HuH-7.5 (cell line): ENCODE results near the gene DCP2.
A peak's percentile ranks its signal among the peaks of the same experiment; 100 is the strongest.
"Not testable (repeated sequence)": the region's sequence is repeated elsewhere in the genome, so short reads cannot be mapped to it uniquely, and the experiment has no call there.

Experiments
- DNase-seq: peaks from one replicate; pipeline ENCODE4 v3.0.0; 2011; ENCODE audit warnings: low spot score

DCP2 gene

DNA sequence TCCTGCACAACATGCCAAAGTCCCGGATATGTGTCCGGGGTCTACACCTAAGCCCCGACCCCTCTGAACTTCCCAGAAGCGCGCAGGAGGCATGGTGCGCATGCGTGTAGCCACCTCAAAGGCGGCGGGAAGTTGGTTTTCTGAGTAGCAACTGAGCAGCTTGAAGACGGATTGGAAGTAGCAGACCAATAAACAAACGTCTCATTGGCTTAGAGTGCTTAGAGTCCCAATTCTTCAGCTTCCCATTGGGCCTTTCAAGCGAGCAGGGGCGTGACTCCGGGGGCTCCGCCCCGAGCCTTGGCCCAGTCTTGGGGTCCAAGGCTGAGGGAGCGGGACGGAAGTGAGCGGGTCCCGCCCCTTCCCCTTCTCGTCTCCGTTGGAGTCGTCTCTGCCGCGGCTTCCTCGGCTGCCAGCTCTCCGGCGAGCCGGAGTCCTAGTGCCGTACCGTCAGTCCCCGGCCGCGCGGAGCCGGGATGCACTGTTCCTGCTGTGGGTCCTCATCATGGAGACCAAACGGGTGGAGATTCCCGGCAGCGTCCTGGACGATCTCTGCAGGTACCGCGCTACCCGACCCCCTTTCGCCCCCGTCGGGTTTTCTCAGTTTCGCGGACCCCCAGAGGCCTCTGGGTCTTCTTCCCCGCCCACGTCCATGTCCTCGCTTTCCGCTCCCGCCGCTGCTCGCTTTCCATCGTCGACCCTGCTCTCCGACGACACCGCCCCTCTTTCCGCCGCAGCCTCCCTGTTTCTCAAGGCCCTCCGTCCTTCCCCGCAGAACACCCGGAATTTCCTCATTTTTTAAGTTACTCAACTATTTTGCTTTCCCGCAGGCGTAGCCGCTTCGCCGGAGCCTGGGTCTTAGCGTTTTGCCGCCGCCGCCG, at the start of gene DCP2:
TSS of gene DCP2 (plus strand) at position 367 of the 878 bp plus-strand sequence. CDS start at position 503, 136 bp downstream.
- peak; percentile 87 for DNase-seq

DNA sequence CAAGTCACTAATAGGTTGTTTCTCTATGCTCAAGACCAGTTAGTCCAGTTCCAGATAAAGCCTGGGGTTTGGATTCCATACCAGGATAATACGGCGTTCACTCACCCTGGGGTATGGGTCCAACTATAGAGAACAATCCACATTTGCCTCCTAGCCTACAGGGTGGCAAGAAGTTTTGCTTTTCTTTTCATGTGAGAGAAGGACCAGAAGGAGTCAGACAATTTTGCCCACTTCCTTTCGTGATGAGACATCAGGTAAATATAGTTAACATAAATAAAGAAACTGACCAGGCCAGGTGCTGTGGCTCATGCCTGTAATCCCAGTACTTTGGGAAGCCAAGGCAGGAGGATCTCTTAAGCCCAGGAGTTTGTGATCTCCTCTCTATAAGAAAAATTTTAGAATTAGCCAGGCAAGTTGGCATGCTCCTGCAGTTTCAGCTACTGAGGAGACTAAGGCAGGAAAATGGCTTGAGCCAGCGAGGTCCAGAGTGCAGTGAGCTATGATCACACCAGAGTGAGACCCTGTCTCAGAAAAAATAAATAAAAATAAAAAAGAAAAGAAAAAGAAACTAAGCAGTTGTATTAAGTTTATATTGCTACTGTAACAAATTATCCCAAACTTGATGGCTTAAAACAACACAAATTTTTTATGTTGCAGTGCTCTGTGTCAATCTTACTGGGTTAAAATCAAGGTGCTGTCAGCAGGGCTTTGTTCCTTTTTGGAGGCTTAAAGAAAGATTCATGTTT, 47.1 kb upstream of the DCP2 start:
- no peak for DNase-seq

DNA sequence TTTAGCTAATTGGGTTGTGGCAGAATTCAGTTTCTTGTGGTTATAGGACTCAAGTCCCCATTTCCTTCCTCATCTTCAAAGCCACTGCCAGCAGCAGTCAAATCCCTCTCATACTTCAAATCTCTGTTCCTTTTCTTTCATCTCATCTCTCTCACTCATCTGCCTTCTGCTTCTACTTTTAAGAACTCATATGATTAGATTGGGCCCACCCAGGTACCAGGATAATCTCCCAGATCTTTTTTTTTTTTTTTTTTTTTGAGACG, 46.6 kb upstream of the DCP2 start:
- DNase-seq = no peak

DNA sequence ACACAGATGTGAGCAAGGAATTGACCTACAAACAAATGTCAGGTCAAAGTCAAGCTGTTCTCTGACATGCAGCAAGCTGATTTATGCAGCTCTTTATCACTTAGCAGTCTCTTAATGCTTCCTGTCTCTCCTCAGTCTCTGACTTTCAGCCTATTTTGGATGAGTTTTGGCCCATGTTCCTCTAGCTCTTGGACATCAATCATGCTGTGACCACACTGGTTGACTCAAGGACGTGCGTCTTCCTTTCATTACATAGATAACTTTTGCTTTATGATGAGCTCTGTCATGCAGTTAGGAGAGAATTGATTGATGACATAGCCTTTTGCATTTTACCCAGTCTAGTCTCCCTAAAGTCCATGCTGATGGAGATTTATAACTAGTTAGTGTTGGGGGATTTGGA, 45.1 kb upstream of the DCP2 start:
- no peak for DNase-seq

DNA sequence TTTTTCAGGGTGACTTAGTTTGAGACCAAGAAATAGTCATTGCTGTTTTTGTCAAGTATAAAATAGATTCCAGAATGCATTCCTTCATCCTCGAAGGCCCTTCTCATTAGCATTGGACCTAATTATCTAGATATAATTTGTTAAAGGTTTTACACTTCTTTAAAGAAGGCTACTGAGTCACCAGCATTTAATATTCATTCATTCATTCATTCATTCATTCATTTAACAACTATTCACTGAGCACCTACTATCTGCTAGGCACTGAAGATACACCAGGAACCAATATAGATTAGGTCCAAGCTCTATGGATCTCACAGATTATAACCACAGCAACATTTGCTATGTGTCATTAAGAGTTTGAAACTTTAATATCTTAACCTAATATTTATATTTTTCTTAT, 43.5 kb upstream of the DCP2 start:
- no peak for DNase-seq

DNA sequence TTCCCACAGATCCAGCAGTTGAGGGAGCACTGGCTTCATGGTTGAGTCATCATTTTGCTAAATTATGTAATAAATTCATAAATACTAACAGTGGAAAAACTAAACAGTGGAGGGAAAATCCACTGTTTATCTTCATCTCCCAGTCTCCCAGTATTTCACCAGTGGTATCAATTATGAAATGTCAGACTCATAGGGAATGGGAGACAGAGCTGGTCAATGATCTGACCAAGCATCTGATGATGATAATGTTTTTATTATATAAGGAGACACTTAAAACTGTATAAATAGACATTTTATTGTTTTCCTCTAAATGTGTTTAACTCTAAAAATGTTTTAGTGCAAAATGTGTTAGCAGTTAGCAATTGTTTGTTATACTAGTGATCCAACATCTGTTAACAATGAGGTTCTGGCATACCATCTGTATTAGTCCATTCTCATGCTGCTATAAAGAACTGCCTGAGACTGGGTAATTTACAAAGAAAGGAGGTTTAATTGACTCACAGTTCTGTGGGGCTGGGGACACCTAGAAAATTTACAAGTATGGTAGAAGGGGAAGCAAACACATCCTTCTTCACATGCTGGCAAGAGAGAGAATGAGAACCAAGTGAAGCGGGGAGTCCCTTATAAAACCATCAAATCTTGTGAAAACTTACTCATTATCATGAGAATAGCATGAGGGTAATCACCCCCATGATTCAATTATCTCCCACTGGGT, 42.8 kb upstream of the DCP2 start:
- no peak for DNase-seq

DNA sequence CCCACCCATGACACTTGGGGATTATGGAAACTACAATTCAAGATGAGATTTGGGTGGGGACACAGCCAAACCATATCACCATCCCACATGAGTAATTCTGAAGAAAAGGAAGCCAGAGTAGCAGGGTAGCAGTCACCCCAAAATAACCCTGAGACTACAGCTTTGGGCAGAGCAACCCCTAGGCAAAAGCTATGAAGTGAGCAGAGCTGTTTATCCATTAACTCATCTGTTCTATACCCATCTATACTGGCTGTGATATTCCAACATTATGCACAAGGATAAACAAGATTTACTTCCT, 42.3 kb upstream of the DCP2 start:
- DNase-seq = no peak

DNA sequence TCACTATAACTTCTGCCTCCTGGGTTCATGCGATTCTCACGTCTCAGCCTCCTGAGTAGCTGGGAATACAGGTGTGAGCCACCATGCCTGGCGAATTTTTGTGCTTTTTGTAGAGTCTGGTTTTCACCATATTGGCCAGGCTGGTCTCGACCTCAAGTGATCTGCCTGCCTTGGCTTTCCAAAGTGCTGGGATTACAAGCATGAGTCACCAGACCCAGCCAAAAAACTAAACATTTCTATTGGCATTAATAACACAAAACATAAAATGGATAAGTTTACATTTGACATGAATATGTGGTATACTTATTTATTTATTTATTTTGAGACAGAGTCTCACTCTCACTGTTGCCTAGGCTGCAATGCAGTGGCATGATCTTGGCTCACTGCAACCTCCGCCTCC, 40.9 kb upstream of the DCP2 start:
- no peak for DNase-seq

DNA sequence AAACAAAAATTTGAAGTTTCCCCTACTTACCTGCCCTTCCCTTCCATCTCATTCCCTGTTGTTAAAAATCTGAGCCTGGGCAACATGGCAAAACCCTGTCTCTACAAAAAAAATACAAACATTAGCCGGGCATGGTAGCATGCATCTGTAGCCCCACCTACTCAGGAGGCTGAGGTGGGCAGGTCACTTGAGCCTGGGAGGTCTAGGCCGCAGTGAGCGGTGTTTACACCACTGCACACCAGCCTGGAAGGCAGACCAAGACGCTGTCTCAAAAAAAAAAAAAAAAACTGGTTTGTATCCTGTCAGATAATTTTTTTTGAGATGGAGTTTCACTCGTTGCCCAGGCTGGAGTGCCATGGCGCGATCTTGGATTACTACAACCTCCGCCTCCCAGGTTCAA, 38.3 kb upstream of the DCP2 start:
- no peak for DNase-seq

DNA sequence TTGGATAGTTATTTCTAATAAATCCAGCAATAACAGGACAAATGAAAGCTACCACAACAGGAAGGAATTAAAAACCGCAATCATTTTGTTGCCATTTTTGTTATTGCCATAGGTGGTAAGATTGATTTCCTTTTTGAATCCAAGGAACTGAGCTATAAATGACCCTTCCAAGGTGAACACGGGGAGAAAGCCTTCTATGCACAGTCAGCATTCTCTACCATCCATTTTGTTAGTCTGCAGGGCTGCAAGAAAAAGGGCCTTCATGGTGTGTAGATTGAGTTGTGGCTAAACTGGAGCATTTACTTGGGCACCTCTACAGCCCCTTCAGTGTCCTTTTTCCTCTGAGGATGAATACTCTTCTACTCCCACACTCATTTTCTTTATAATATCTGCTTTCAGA, 35.9 kb upstream of the DCP2 start:
- no peak for DNase-seq

DNA sequence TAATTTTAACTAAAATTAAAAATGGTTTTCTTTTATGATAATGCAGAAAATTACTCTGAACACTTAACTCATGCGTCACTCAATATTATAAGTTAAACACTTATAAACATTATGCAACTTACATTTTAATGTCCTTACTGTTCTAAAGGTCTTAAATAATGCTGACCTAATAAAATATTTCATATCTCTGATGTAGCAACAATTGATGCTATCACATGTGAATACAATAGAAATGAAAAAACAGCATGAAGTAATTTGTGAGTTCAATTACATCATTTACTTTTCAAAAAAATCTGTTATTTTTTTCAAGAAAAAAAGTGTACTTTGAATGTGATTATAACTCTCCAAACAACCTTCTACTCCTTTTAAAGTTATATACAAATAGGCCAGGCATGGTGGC, 28.1 kb upstream of the DCP2 start:
- DNase-seq = no peak

DNA sequence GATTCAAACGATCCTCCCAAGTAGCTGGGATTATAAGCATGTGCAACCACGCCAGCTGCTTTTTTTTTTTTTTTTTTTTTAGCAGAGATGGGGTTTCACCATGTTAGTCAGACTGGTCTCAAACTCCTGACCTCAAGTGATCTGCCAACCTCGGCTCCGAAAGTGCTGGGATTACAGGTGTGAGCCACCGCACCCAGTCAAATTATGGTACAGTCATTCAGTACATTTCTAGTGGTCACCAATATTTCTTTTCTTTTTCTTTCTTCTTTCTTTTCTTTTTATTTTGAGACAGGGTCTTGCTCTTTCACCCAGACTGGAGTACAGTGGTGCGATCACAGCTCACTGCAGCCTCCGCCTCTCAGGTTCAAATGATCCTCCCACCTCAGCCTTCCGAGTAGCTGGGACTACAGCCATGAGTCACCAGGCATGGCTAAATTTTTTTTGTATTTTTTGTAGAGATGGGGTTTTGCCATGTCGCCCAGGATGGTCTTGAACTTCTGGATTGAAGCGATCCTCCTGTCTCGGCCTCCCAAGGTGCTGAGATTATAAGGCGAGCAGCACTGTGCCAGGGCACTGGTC, 25.4 kb upstream of the DCP2 start:
- no peak for DNase-seq

DNA sequence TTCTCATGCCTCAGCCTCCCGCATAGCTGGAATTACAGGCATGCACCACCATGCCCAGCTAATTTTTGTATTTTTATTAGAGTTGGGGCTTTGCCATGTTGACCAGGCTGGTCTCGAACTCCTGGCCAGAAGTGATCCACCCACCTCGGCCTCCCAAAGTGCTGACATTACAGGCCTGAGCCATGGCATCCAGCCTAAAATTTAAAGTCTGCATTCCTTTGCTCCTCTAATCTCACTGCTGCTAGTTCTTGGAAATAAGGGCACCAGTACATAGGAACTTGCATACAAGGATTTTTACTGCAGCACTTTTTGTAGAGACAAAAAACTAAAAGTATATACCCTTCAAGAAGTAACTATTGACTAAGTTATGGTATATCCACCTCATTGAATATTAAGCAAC, 20.0 kb upstream of the DCP2 start:
- DNase-seq = no peak

DNA sequence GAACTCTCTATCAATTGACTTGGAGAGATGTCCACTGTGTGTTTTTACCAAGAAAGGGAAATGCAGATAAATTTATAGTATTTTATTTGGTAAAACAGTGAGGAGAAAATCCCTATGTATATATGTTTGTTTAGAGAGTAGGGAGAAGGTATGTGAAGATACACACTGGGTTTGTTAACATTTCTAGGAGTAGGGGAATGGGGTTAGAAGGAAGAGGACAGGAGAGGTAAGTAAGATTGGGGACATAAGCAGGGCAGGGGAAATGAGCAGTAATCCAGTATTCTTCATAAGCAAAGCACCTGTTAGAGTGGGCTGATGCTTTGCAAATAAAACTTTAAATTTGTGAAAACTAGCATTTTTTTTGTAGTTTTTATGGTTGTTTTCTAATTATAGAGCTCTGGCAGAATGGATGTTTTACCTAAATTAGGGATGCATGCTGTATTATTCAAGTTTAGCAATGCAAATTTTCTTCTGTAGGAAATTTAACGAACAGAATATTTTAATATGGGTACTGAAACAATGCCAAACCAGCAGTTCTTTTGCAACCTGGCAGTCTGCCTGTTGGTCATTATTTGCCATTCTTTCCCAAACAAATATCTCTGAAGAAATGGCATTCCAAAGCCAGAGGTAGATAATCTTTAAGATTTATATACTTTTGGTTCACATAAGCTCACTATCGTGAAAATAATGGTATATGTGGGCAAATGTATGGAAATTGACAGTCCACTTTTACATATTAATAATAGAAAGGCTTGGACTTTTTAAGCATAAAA, 19.4 kb upstream of the DCP2 start:
- DNase-seq = no peak

DNA sequence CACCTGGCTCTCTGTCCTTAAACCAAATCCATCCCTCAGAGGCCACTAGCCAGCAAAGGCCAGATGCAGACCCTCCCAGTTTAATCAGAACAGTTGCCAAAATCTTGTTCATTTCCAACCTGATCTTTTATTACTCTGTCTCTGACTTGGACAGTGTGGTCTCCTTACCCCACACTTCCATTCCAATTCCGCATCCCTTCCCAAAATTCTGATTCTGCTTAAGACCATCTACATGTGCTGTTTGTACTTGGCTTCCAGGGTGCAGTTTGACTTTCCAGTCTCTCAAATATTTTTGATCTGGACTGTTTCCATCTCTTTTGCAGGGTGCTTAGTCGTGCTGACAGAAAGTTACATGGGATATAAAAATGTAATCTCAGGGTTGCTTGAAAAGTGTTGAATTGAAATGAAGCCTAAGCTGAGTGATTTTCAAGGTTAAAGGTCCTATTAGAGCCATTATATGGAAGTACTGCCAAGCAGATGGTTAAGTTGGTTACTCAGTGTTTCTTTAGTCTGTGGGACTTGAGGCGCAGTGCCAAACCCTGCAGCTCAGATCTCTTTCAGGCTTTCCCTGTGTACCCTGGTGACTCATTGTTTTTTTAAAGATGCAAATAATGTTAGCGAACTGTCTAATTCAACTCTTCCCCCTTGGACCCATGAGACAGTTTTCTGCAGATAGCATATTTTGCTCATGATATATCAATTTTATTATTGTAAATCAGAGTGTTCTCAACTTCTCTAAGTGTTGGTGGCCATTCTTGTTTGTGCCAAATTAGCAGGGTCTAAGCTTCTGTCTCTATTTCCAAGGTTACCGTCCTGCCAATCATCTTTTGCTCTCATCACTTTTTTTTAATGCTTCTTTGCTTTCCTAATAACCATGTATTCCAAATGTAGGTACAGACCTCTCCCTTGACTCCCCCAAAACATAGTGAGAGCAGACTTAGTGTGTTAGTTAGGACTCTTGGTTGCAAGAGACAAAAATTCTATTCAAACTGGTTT, 18.2 kb upstream of the DCP2 start:
- no peak for DNase-seq

DNA sequence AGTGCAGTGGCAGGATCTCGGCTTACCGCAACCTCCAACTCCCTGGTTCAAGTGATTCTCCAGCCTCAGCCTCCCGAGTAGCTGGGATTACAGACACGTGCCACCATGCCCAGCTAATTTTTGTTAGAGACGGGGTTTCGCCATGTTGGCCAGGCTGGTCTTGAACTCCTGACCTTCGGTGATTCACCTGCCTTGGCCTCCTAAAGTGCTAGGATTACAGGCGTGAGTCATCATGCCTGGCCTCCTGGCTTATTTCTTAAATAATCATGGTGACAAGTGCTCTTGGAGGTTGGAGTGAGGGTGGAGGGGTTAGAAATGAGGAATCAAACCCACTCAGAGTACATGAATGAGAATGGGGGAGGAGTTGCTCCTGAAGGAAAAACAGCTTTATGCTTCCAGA, 16.7 kb upstream of the DCP2 start:
- DNase-seq = not testable (repeated sequence)

DNA sequence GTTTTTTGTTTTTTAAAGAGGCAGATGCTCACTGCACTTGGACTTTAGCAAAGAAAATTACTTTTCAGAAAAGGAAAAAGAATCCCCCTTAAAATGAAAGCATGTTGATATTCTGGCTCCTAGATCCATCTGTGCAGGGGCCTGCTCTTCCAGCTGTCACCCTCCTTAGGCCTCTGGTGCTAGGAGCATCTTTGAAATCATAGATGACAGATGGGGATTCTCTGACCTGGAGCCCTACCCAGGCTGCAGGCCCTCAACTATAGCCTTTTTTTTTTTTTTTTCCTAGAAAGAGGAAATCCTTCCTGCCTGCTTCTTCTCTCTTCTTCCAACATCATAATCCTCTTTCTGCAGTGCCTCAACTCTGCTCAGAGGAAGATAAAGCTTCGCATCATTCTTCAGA, 16.3 kb upstream of the DCP2 start:
- DNase-seq = no peak

DNA sequence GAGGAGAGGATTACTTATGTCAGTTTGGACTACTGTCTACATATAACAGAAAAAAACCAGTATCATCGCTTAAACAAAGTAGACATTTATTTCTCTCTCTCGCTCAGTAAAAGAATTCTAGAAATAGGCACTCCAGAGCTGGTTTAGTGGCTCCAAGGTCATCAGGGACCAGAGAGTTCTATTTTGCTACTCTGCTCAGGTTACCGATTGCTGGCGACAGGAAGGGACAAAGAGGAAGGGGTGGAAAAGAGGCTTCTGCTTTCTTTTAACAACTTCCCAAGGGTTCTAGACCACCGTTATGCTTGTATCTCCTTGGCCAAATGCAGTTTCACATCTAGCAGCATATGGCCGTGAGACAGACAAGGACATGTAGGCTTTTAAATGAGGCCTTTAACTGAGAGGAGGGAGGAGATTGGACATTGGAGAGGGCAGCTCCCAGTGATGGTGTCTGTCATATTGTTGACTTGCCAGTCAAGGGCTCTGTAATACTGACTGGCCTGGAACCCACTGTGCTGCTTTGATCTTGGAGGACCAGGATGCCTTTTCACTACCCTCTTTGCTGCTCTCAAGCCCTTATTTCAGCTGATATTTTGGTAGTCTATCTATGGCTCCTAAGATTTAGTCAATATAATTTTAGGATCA, 15.6 kb upstream of the DCP2 start:
- no peak for DNase-seq

DNA sequence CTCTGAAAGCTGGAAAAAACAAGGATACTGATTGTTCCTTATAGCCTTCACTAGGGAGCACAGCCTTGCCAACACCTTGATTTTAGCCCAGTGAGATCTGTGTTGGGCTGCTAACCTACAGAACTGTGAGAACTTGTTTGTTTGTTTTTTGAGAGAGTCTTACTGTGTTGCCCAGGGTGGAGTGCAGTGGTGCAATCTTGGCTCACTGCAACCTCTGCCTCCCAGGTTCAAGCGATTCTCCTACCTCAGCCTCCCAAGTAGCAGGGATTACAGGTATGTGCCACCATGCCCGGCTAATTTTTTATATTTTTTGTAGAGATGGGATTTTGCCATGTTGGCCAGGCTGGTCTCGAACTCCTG, 13.2 kb upstream of the DCP2 start:
- not testable (repeated sequence) for DNase-seq

DNA sequence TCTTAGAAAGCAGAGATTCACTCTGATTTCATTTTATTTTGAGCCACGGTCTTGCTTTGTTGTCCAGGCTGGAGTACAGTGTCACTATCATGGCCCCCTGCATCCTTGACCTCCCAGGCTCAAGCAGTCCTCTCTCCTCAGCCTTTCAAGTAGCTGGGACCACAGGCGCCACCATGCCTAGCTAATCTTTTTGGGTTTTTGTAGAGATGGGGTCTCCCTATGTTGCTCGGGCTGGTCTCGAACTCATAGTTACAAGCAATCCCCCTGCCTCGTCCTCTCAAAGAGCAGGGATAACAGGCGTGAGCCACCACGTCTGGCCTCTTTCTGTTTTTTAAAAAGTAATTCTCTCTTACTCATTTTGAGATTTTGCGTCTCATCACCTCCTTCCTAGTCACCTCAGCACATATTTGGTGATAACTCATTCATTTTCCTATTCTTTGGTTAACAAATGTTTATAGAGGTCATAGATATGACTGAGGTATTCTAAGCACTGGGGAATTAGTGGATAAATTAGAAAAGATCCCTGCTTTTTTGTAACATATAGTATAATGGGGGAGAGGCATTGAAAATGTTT, 10.8 kb upstream of the DCP2 start:
- no peak for DNase-seq
